ENCODE data around the gene RETSAT.
"Not testable (repeated sequence)": the region's sequence is repeated elsewhere in the genome, so short reads cannot be mapped to it uniquely, and the experiment has no call there.

The RETSAT gene

GRCh38 chr2:85329701-85330100 is 24.6 kb downstream of the RETSAT start:
- FAIRE-seq: not testable (repeated sequence)

GRCh38 chr2:85329181-85329651 is 25.1 kb downstream of the RETSAT start:
- no peak for FAIRE-seq

DNA sequence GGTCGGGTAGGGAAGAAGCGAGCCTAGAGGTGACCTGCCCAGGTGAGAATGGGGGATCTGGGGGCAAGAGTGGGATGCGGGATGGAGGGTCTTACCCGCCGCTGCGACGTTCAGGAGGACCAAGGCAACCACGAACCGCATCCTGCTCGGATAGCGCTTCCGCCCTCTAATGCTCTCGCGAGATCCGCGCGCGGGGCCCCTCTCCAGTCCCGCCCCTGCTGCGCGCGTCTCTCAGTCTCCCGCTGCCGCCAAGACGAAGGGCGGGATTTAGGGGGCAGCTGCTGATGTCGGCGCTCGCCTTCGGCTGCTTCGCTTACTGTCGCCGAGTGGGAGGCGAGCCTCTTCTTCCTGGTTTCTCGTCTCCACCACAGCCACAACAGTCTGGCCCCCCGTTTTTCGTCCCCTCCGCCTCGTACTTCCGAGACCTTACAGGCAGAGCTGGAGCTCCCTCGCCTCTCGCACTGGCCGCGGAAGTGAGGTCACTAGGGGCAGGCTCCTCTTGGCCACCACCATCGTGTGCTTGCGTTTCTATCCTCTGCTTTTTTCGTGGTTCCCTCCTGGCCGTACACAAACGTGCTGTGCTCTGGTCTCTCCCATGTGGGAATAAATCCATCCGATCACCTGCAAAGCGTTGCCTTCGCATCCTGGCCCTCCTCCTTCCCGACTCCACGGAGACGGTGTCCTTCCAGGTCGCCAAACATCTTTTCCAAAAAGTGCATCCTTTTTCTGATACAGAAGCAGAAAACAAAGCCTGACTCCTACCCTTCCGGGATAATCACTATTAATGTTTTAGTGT is 26.3 kb downstream of the RETSAT start, which contains the start of gene TGOLN2:
Gene TGOLN2 (minus strand): TSS at position 168 of the 796 bp plus-strand sequence. CDS start 27 bp downstream, at position 141.
- no peak for FAIRE-seq

GRCh38 chr2:85327160-85327821 is 27.0 kb downstream of the RETSAT start:
- no peak for FAIRE-seq

DNA sequence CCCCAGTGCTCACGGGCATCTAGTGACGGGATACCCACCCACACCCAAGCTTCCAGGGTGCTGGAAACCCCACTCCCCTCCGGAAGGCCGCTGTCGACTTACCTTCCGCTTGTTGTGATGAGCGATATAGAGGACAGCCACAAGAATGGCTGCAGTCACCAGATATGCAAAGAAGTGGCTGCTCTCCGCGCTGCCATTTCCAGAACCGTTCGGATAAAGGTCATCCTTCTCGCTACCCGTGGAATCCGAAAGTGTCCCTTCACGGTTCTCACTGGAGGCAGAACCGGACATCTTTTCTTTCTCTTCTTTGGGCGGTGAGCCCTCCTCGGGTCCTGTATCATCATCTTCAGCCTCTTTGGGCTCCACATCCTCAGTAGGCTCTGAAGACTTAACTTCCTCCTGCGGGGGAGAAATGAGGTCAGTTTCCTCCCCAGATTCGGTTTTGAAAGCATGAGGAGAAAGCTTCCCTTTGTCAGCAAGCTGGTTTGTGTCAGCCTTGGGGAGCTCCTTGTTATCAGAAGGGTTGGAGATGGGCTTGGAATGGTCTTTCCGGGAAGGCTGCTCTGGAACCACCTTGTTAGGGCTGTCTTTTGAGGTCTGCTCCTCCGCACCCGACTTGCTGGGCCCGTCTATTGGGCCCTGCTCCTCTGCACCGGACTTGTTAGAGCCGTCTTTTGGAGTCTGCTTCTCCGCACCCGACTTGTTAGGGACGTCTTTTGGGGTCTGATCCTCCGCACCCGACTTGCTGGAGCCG is 27.7 kb downstream of the RETSAT start:
- FAIRE-seq: no peak

GRCh38 chr2:85325466-85325811 is 28.9 kb downstream of the RETSAT start:
- no peak for FAIRE-seq

DNA sequence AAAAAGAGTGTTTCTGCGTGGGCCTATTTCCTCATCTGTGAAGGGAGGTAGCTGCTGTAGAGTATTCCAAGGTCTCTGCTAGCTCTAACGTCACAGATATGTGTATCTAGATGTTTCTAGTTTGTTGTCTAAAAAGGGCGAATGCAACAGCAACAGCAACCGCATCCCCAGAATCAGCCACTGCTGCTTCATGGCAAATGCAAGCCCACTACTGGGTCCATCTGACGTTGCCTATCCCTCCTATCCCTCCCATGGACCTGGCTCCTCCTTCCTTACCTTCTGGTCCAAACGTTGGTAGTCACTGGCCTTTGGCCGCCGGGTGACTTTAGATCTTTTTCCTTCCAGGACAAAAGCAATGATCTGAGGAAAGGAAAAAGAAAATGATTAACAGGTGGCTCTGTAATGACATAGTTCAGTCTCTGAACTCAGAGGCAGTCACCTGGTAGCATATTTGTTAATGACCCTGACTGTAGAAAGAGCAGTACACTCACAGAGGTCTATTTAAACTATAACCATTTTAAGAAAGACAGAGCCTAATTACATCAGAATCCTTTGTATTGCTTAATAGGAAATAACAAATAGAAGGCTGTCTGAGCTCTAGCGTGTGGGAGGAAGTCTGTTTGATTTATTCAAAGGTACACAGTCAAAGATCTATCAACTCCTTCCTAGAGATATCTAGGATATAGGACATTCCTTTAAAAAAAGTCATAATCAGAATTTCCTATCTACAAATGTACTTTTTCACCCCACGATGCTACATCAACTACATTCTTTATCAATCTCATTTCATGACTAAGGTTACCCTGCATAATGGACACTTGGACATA is 29.5 kb downstream of the RETSAT start:
- no peak for FAIRE-seq

GRCh38 chr2:85323988-85324367 is 30.4 kb downstream of the RETSAT start:
- not testable (repeated sequence) for FAIRE-seq

GRCh38 chr2:85323351-85323987 is 30.9 kb downstream of the RETSAT start:
- FAIRE-seq: no peak

GRCh38 chr2:85319796-85320195 is 34.5 kb downstream of the RETSAT start:
- no peak for FAIRE-seq

DNA sequence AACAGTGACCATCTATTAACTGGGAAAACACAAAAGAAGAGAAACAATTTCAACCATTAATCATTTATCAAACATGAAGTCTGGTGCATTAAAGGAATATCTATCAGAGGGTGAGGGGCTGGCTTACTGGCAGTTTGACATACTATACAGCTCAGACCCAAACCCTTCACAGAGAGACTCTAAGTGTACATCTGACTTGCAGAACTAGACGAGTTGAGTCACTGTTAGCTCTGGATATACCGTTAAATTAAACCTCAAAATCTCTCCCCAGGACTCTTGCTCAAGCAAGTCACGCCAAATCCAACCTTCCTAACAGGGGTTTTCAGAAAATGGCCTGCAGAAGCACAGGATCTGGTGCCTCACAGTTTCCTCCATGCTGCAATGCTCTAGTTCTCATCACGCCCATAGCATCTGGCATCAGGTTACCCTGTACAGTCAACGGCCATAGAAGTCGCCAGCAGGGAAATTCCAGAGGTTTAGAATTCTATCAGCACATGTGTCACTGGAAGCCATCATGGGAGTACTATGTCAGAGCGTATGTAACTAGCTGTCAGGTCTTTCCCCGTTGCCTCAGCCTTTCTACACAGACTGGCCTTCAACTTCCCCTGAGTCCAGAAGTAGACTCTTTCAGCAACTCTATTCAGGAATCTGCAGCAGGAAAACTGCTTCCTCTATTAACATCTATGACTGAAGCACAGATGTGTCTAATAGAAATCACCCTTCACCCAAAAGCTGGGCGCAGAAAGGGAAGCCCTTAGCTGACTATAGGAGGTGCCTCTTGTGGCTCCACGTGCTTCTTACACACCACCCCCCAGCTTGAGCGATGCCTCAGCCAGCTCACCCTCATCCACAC is 35.9 kb downstream of the RETSAT start:
- FAIRE-seq: no peak

GRCh38 chr2:85315921-85316320 is 38.4 kb downstream of the RETSAT start:
- not testable (repeated sequence) for FAIRE-seq

GRCh38 chr2:85314884-85315242 is 39.5 kb downstream of the RETSAT start:
- no peak for FAIRE-seq

GRCh38 chr2:85312404-85312803 is 41.9 kb downstream of the RETSAT start:
- no peak for FAIRE-seq

- no peak for FAIRE-seq
These were observed 44.0 kb downstream of the RETSAT start for GRCh38 chr2:85310330-85310729.

DNA sequence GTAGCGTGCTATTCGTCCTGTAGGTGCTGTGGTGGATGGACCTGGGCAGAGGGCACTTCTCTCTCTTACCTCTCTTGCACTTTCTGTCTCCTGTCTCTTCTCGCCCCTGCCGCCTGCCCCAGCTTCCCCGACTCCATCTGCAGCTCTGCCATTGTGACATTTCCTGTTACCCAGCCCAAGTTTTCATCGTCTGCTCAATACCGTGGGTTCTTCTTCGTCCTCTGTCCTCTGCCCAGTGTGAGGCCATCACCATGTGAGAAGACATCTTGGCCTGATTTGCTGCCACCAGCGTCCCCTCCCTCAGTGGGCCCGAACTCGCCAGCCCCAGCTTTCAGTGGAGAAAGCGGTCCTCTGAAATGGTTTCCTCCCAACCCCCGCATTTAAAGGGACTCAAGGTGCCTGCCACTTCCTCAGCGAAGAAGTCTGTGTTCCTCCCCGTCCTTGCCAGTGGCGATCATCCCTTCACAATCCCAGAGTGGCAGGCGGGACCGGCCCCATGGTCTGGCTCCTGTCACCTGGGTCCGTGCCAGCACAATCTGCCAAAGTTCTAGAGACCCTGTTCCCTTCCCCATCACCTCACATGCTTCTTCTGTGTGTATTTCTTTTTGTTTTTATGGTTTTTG is 44.5 kb downstream of the RETSAT start:
- no peak for FAIRE-seq

DNA sequence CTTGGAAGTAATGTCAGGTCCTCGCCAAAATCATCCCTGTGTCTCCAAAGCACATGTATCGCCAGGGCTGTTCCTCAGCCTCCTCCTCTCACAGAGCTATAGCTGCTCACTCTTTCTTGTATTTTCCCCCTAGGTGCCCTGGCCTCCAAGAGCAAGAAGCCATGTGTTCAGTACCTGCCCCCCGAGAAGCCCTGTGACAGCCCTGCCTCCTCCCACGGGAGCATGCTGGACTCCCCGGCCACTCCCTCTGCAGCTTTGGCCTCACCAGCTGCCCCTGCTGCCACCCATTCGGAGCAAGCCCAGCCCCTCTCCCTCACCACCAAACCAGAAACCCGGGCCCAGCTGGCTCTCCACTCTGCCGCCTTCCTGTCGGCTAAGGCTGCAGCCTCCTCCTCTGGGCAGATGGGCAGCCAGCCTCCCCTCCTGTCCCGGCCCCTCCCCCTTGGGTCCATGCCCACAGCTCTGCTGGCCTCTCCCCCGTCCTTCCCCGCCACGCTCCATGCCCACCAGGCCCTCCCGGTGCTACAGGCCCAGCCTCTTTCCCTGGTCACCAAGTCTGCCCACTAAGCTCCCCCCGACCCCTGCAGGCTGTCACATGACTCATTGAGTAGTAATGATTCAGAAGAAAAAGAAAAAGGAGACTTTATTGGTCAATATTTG is 45.3 kb downstream of the RETSAT start:
- no peak for FAIRE-seq

DNA sequence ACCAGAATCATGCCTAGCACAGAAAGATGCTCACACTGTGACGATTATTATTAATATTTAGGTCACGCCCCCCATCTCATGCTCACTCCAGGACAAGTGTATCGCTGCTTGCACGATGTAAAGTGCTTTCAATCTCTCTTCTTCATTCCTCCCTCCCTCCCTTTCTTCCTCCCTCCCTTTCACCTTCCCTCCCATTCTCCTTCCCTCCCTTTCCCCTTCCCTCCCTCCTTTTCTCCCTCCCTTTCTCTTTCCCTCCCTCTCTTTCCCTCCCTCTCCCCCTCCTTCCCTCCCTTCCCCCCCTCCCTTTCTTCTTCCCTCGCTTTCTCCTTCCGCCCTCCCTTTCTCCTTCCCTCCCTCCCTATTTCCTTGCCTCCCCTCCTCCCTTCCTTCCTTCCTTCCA is 46.1 kb downstream of the RETSAT start:
- FAIRE-seq: no peak

GRCh38 chr2:85307527-85307897 is 46.8 kb downstream of the RETSAT start:
- FAIRE-seq: no peak
